ENCODE measurements around the gene C1orf21. TPM values are rescaled to one million over a fixed set of nuclear protein-coding genes. Genes with fewer than 3 reads are reported as not detected.

C1orf21 gene
- total RNA-seq, 1 donor from 2014 or later: 31.8 TPM

DNA sequence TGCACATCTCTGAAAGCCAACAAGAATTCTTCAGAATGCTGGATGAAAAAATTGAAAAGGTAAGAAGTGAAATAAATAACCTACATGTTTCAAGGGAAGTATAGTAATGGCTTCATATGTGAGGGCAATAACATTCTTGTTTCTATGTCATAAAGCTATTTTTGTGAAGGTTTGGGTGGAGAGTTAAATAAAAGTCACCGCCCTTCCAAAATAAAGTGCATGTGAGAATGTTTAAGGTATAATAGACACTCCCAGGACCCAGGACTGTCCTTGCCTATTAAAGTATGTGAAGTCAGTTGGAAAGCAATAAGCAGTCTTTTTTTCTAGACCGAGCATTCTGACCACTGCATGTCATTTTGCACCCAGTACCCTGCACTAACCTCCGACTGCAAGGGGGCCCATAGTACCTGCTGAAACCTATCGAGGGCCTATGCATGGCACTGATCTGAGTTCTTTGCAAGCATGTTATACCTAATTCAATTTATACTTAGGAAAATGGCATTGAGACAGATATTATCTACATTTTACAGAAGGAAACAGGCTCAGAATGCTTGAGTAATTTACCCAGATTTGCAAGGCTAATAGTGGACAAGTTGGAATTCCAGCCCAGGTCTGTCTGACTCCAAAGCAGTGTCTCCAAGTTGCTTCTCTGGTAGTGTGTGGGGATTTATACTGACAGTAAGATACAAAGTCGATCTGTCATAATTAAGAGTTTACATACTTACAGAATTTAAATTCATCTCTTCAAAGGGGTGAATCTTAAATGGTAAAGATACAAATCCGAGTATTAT lies 211.8 kb downstream of the C1orf21 start:
- H3K27me3 Mint-ChIP-seq (ENCODE audit: unreplicated experiment): no peaks in the 10 kb centered on the region
- no peak for DNase-seq (ENCODE audit: extremely low spot score, unreplicated experiment)
- peaks cover 8% of the 10 kb centered on the region for H3K4me1 Mint-ChIP-seq (ENCODE audit: unreplicated experiment)
- peaks cover 5% of the 10 kb centered on the region for H3K36me3 Mint-ChIP-seq (ENCODE audit: unreplicated experiment)
- no peak overlapping the region for H3K27ac Mint-ChIP-seq (ENCODE audit: unreplicated experiment)
- H3K4me3 Mint-ChIP-seq (ENCODE audit: unreplicated experiment): no peak overlapping the region
- no peaks in the 10 kb centered on the region for H3K9me3 Mint-ChIP-seq (ENCODE audit: unreplicated experiment)
- TF ChIP-seq, protein P1, sequence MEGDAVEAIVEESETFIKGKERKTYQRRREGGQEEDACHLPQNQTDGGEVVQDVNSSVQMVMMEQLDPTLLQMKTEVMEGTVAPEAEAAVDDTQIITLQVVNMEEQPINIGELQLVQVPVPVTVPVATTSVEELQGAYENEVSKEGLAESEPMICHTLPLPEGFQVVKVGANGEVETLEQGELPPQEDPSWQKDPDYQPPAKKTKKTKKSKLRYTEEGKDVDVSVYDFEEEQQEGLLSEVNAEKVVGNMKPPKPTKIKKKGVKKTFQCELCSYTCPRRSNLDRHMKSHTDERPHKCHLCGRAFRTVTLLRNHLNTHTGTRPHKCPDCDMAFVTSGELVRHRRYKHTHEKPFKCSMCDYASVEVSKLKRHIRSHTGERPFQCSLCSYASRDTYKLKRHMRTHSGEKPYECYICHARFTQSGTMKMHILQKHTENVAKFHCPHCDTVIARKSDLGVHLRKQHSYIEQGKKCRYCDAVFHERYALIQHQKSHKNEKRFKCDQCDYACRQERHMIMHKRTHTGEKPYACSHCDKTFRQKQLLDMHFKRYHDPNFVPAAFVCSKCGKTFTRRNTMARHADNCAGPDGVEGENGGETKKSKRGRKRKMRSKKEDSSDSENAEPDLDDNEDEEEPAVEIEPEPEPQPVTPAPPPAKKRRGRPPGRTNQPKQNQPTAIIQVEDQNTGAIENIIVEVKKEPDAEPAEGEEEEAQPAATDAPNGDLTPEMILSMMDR (IDR thresholded peaks at IDR 0.05): no peak

DNA sequence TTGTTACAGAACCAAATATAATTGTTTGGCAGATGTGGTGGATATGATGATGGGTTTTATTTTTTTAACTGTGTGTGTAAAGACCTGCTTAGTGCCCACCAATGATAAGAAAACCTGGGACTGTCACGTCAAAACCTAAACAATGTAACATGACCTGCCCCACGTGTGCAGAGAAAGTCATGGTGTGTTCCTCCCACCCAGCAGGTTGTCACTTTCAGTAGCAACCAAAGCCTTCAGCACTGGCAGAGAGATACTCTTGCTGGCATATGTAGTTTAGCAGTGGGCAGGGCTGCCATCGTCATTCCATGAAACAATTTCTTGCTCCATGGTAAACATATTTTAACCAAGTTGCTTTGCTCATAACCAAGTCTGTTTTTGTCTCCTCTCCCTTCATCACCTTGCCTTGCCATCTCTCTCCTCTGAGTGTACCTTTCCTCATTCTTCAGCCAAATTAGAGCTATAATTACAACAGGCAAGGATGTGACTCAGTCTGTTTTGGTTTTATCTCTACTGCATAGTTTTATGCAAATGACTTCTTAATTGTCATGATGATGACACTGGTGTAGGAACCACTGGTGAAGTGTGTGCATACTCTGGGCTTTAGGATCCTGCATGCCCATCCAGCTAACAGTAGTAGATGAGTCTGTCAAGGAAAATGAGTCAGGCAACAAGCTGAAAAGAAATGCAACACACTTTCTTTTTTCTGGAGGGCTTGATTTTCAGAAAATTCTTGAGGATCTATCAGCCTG lies 217.5 kb downstream of the C1orf21 start:
- Mint-ChIP-seq H3K4me3 (ENCODE audit: unreplicated experiment) (no peak overlapping the region), H3K4me1 (ENCODE audit: unreplicated experiment) (no peaks in the 10 kb centered on the region), H3K27me3 (ENCODE audit: unreplicated experiment) (no peaks in the 10 kb centered on the region), H3K36me3 (ENCODE audit: unreplicated experiment) (peaks cover 10% of the 10 kb centered on the region), H3K9me3 (ENCODE audit: unreplicated experiment) (no peaks in the 10 kb centered on the region), H3K27ac (ENCODE audit: unreplicated experiment) (no peak overlapping the region)
- DNase-seq (ENCODE audit: extremely low spot score, unreplicated experiment): no peak
- TF ChIP-seq, protein P1 (IDR thresholded peaks at IDR 0.05): no peak

DNA sequence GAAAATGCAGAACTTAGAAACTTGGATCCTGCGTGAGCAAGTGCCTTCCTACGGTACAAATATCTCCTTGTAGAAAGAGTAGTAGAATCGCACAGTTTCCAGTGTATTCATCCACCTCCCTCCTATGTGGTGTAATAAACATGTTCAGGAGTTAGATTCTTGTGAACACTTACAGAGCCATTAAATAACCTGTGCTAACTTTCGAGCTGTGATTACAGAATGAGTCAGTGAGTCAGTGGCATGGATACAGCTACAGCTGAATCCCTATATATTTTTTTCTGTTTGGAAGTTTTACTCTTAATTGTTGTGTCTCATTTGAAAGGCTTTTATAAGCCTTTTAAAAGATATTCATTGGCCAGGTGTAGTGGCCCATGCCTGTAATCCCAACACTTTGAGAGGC lies 219.1 kb downstream of the C1orf21 start:
- Mint-ChIP-seq H3K4me3 (ENCODE audit: unreplicated experiment) (no peak overlapping the region), H3K4me1 (ENCODE audit: unreplicated experiment) (peaks cover 3% of the 10 kb centered on the region), H3K9me3 (ENCODE audit: unreplicated experiment) (no peaks in the 10 kb centered on the region), H3K27ac (ENCODE audit: unreplicated experiment) (no peak overlapping the region), H3K36me3 (ENCODE audit: unreplicated experiment) (peaks cover 12% of the 10 kb centered on the region), H3K27me3 (ENCODE audit: unreplicated experiment) (no peaks in the 10 kb centered on the region)
- TF ChIP-seq, protein P1 (IDR thresholded peaks at IDR 0.05): no peak
- no peak for DNase-seq (ENCODE audit: extremely low spot score, unreplicated experiment)

DNA sequence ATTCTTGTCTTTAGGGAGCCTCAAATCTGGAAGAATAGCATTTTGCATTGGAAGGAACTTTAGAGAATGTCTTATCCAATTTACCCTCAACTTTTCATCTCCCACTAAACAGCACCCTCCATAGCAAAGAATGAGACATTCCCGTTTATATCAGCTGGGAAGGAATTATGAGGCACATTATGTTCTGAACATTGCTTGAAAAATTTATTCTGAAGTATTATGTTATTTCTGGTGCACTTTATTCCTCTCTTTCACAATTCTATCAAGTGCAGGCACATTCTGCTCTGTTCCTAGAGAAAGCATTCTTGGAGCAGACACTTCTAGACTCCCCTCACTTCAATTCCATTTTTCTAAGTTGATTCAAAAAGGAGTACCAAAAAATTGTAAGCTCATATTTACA lies 220.0 kb downstream of the C1orf21 start:
- TF ChIP-seq, protein P1 (IDR thresholded peaks at IDR 0.05): no peak
- H3K4me1 Mint-ChIP-seq (ENCODE audit: unreplicated experiment): peaks cover 8% of the 10 kb centered on the region
- H3K9me3 Mint-ChIP-seq (ENCODE audit: unreplicated experiment): no peaks in the 10 kb centered on the region
- H3K27me3 Mint-ChIP-seq (ENCODE audit: unreplicated experiment): no peaks in the 10 kb centered on the region
- DNase-seq (ENCODE audit: extremely low spot score, unreplicated experiment): no peak
- H3K27ac Mint-ChIP-seq (ENCODE audit: unreplicated experiment): no peak overlapping the region
- no peak overlapping the region for H3K4me3 Mint-ChIP-seq (ENCODE audit: unreplicated experiment)
- H3K36me3 Mint-ChIP-seq (ENCODE audit: unreplicated experiment): peaks cover 11% of the 10 kb centered on the region

DNA sequence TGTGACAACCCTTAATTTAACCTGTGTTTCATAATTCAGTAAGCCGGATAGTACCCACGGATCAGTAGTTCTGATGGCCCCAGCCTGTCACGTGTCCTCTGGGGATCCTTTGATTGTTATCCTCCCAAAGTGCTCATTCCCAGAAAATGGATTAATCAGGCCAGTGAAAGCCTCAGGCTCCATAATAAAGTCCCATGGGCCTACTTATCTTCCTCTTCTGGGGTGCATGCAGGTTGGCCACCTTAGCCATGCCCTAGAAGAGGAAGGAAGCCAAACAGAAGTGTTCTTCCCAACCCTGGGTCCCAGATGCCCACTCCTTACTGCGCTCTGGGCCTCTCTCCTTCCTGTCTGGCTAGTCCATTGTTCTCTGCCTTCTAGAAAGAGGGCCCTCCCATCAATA lies 221.8 kb downstream of the C1orf21 start:
- Mint-ChIP-seq H3K27me3 (ENCODE audit: unreplicated experiment) (no peaks in the 10 kb centered on the region), H3K9me3 (ENCODE audit: unreplicated experiment) (no peaks in the 10 kb centered on the region), H3K36me3 (ENCODE audit: unreplicated experiment) (peaks cover 9% of the 10 kb centered on the region), H3K27ac (ENCODE audit: unreplicated experiment) (no peak overlapping the region), H3K4me3 (ENCODE audit: unreplicated experiment) (no peak overlapping the region), H3K4me1 (ENCODE audit: unreplicated experiment) (peaks cover 8% of the 10 kb centered on the region)
- TF ChIP-seq, protein P1 (IDR thresholded peaks at IDR 0.05): no peak
- no peak for DNase-seq (ENCODE audit: extremely low spot score, unreplicated experiment)
